WTC11 (cell line): ENCODE results near the gene L3MBTL1. TPM values are rescaled to one million over a fixed set of nuclear protein-coding genes. Genes with fewer than 3 reads are reported as not detected.

Source experiments
- ATAC-seq: fragments of 200-7000 bp; cut with Tn5 transposase; 2 replicates; pipeline ENCODE4 v1.10.0; 2021; ENCODE audit warnings: mild to moderate bottlenecking, moderate library complexity
- CTCF ChIA-PET: fragments of 300-600 bp; sonication (Branson Sonifier 250); formaldehyde crosslinking; loops from one replicate; lab custom pipeline; 2021; ENCODE audit warnings: antibody characterized with exemption; lab: Charles Lee
- POLR2A ChIA-PET: fragments of 350-600 bp; sonication (Branson Sonifier 250); formaldehyde crosslinking; loops from one replicate; lab custom pipeline; 2021; ENCODE audit warnings: antibody characterized with exemption; lab: Charles Lee
- DNase-seq: peaks from one replicate; pipeline ENCODE4 v3.0.0; 2021; ENCODE audit warnings: low spot score
- H3K27ac Mint-ChIP-seq: 2 replicates; pipeline ENCODE4 v1.8.0; 2021; ENCODE audit warnings: mixed read lengths
- H3K27me3 Mint-ChIP-seq: 2 replicates; pipeline ENCODE4 v1.8.0; 2021; ENCODE audit warnings: low read depth, mild to moderate bottlenecking, moderate library complexity, mixed read lengths
- H3K36me3 Mint-ChIP-seq: 2 replicates; pipeline ENCODE4 v1.8.0; 2021; ENCODE audit warnings: mixed read lengths
- H3K4me1 Mint-ChIP-seq: 2 replicates; pipeline ENCODE4 v1.8.0; 2022; ENCODE audit warnings: mixed read lengths
- H3K4me3 Mint-ChIP-seq: 2 replicates; pipeline ENCODE4 v1.8.0; 2021; ENCODE audit warnings: mild to moderate bottlenecking, moderate library complexity, mixed read lengths
- H3K9me3 Mint-ChIP-seq: 2 replicates; pipeline ENCODE4 v1.8.0; 2021; ENCODE audit warnings: mixed read lengths
- AFF4 ChIP-seq: sonication (generic); formaldehyde crosslinking; IDR thresholded peaks from 2 replicates; pipeline ENCODE4 v1.8.1; 2023; ENCODE audit warnings: mild to moderate bottlenecking, missing genetic modification reagents, borderline replicate concordance
- ATF6 ChIP-seq: sonication (generic); formaldehyde crosslinking; IDR thresholded peaks from 2 replicates; pipeline ENCODE4 v1.8.1; 2023; ENCODE audit warnings: mild to moderate bottlenecking, missing genetic modification reagents
- ESRRA ChIP-seq: sonication (generic); formaldehyde crosslinking; IDR thresholded peaks from 2 replicates; pipeline ENCODE4 v1.8.1; 2022; ENCODE audit warnings: mild to moderate bottlenecking, missing genetic modification reagents, borderline replicate concordance
- FOXK1 ChIP-seq: sonication (generic); formaldehyde crosslinking; IDR thresholded peaks from 2 replicates; pipeline ENCODE4 v1.8.0; 2022; ENCODE audit warnings: mild to moderate bottlenecking, moderate library complexity, missing genetic modification reagents
- HMGXB4 ChIP-seq: sonication (generic); formaldehyde crosslinking; IDR thresholded peaks from 2 replicates; pipeline ENCODE4 v1.8.1; 2023; ENCODE audit warnings: mild to moderate bottlenecking, moderate library complexity, missing genetic modification reagents
- JUN ChIP-seq: sonication (generic); formaldehyde crosslinking; IDR thresholded peaks from 2 replicates; pipeline ENCODE4 v1.8.0; 2023; ENCODE audit warnings: mild to moderate bottlenecking, missing genetic modification reagents
- MLX ChIP-seq: sonication (generic); formaldehyde crosslinking; IDR thresholded peaks from 2 replicates; pipeline ENCODE4 v1.8.1; 2023; ENCODE audit warnings: mild to moderate bottlenecking, missing genetic modification reagents, moderate library complexity
- MXD4 ChIP-seq: fragments of 250-450 bp; sonication (Bioruptor Pico); IDR thresholded peaks from 2 replicates; pipeline ENCODE4 v1.8.0; 2021; ENCODE audit warnings: mild to moderate bottlenecking, moderate library complexity, borderline replicate concordance
- NR2C2 ChIP-seq: sonication (generic); formaldehyde crosslinking; IDR thresholded peaks from 2 replicates; pipeline ENCODE4 v1.8.0; 2022; ENCODE audit warnings: mild to moderate bottlenecking, missing genetic modification reagents
- ZBTB21 ChIP-seq: sonication (generic); formaldehyde crosslinking; IDR thresholded peaks from 2 replicates; pipeline ENCODE4 v1.8.1; 2023; ENCODE audit warnings: mild to moderate bottlenecking, missing genetic modification reagents, borderline replicate concordance
- ZNF232 ChIP-seq: sonication (generic); formaldehyde crosslinking; IDR thresholded peaks from 2 replicates; pipeline ENCODE4 v1.8.0; 2022; ENCODE audit warnings: mild to moderate bottlenecking, missing genetic modification reagents
- ZNF263 ChIP-seq: sonication (generic); formaldehyde crosslinking; IDR thresholded peaks from 2 replicates; pipeline ENCODE4 v1.8.1; 2022; ENCODE audit warnings: low read depth, mild to moderate bottlenecking, moderate library complexity, missing genetic modification reagents
- total RNA-seq: library from RNA; stranded (reverse); gene quantifications from 3 replicates; pipeline ENCODE4 v1.2.3, GENCODE V29; 2021
- TF ChIP-seq, protein P1 (sequence below): sonication (generic); formaldehyde crosslinking; IDR thresholded peaks from 2 replicates; pipeline ENCODE4 v1.8.1; 2022; ENCODE audit warnings: missing genetic modification reagents, borderline replicate concordance
- TF ChIP-seq, protein P2 (sequence below): sonication (generic); formaldehyde crosslinking; IDR thresholded peaks from 2 replicates; pipeline ENCODE4 v1.8.0; 2022; ENCODE audit warnings: mild to moderate bottlenecking, missing genetic modification reagents
- TF ChIP-seq, protein P3 (sequence below): fragments of 250-450 bp; sonication (Bioruptor Pico); IDR thresholded peaks from 2 replicates; pipeline ENCODE4 v1.9.0; 2021; ENCODE audit warnings: mild to moderate bottlenecking

The L3MBTL1 gene
- total RNA-seq, 1 experiment from 2014 or later, result 28.3 TPM

- Mint-ChIP-seq H3K36me3 (no peaks in the 10 kb centered on the region), H3K27ac (no peak overlapping the region), H3K27me3 (no peaks in the 10 kb centered on the region), H3K4me1 (peaks cover 4% of the 10 kb centered on the region), H3K4me3 (no peak overlapping the region), H3K9me3 (no peaks in the 10 kb centered on the region)
- ATAC-seq (no peak), DNase-seq (no peak)
- ChIA-PET POLR2A (no interaction called here), CTCF (no interaction called here)
- TF ChIP-seq MLX (CRISPR knock-in tag), result no peak
- no peak for TF ChIP-seq ATF6 (CRISPR knock-in tag)
- TF ChIP-seq HMGXB4, result no peak
- no peak for TF ChIP-seq MXD4 (CRISPR knock-in tag)
- TF ChIP-seq, protein P1, sequence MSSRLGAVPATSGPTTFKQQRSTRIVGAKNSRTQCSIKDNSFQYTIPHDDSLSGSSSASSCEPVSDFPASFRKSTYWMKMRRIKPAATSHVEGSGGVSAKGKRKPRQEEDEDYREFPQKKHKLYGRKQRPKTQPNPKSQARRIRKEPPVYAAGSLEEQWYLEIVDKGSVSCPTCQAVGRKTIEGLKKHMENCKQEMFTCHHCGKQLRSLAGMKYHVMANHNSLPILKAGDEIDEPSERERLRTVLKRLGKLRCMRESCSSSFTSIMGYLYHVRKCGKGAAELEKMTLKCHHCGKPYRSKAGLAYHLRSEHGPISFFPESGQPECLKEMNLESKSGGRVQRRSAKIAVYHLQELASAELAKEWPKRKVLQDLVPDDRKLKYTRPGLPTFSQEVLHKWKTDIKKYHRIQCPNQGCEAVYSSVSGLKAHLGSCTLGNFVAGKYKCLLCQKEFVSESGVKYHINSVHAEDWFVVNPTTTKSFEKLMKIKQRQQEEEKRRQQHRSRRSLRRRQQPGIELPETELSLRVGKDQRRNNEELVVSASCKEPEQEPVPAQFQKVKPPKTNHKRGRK (CRISPR knock-in tag), result no peak
- no peak for TF ChIP-seq NR2C2 (CRISPR knock-in tag)
- TF ChIP-seq ZBTB21, result no peak
- TF ChIP-seq ZNF232, result no peak
- TF ChIP-seq, protein P2, sequence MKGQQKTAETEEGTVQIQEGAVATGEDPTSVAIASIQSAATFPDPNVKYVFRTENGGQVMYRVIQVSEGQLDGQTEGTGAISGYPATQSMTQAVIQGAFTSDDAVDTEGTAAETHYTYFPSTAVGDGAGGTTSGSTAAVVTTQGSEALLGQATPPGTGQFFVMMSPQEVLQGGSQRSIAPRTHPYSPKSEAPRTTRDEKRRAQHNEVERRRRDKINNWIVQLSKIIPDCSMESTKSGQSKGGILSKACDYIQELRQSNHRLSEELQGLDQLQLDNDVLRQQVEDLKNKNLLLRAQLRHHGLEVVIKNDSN (CRISPR knock-in tag), result no peak
- TF ChIP-seq AFF4, result no peak
- no peak for TF ChIP-seq ZNF263 (CRISPR knock-in tag)
- no peak for TF ChIP-seq JUN (CRISPR knock-in tag)
- TF ChIP-seq, protein P3, sequence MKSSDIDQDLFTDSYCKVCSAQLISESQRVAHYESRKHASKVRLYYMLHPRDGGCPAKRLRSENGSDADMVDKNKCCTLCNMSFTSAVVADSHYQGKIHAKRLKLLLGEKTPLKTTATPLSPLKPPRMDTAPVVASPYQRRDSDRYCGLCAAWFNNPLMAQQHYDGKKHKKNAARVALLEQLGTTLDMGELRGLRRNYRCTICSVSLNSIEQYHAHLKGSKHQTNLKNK (CRISPR knock-in tag), result no peak
- no peak for TF ChIP-seq FOXK1 (CRISPR knock-in tag)
- TF ChIP-seq ESRRA, result no peak
Measured at GRCh38 chr20:43567477-43567876, 60.0 kb downstream of the L3MBTL1 start.
